Measurements from ENCODE around the gene IRAK1.
A peak's percentile ranks its signal among the peaks of the same experiment; 100 is the strongest.

IRAK1 gene

DNA sequence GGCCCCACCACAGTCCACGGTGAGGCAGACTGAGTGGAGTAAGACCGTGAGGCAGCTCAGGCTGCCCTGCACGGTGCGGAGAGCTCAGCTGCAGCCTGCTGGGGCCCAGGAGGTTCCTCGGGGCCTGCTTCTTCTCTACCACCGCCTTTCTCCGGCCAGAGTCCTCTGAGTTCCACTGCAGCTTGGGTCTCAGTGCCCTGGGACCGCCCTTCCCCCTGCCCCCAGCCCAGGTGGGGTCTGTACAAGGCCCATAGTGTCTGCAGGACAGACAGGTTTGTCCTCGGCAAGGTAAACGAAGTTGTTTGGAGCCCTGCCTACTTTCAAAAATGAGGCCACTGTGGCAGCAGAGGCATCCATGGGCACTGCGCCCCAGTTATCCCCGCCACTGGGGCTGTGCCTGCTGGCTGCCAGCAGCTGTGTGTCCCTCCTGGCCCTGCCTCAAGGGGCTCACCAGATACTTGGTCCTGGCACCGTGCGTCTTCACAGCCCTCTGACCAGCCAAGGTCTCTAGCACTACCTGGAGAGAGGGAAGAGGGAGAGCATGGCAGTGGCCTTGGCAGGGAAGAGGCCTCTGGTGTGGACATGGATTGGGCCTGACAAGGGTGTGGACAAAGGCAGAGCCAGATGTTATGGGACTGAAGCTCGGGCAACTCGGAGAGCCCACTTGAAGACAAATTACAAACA lies 4.0 kb downstream of the IRAK1 start:
- no peak for DNase-seq (ENCODE audit: low read depth)
- no peak overlapping the region for H3K4me3 ChIP-seq (replicated peaks; ENCODE audit: low read depth, low read length)
- TF ChIP-seq, protein P1, sequence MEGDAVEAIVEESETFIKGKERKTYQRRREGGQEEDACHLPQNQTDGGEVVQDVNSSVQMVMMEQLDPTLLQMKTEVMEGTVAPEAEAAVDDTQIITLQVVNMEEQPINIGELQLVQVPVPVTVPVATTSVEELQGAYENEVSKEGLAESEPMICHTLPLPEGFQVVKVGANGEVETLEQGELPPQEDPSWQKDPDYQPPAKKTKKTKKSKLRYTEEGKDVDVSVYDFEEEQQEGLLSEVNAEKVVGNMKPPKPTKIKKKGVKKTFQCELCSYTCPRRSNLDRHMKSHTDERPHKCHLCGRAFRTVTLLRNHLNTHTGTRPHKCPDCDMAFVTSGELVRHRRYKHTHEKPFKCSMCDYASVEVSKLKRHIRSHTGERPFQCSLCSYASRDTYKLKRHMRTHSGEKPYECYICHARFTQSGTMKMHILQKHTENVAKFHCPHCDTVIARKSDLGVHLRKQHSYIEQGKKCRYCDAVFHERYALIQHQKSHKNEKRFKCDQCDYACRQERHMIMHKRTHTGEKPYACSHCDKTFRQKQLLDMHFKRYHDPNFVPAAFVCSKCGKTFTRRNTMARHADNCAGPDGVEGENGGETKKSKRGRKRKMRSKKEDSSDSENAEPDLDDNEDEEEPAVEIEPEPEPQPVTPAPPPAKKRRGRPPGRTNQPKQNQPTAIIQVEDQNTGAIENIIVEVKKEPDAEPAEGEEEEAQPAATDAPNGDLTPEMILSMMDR (IDR thresholded peaks at IDR 0.05; ENCODE audit: low read length, missing control alignments), result no peak

DNA sequence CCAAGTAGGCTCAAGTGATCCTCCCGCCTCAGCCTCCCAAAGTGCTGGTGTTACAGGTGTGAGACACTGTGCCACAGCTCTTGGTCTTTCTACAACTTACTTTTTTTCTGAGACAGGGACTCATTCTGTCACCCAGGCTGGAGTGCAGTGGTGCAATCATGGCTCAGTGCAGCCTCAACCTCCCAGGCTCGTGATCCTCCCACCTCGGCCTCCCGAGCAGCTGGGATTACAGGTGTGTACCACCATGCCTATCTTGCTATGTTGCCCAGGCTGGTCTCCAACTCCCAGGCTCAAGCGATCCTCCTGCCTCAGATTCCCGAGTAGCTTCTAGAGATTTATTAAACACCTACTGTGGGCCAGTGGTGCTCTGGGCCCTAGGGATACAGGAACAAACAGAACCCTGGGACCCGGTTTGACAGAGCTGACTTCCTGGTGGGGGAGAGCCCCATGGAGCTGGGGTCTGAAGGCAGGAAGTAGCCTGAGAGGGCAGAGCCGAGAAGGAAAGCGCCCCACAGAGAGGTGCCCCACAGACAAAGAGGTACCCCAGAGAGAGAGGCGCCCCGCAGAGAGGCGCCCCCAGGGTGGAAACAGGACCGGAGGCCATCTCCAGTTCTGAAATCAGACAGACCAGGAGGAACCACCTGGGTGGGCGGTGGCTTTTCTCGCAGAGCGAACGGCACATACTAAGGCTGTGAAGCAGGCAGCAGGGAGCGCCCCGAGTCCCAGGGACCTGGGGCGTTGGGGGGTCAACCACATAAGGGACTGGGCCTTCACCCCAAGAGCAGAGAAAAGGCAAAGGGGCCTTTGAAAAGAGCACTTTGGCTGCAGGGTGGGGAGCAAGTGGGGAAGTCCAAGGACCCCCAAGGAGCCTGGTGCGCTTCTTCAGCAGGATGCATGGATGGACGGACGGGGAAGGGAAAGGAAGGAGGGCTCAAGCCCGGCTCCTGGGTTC lies 5.0 kb downstream of the IRAK1 start:
- TF ChIP-seq, protein P1 (IDR thresholded peaks at IDR 0.05; ENCODE audit: low read length, missing control alignments), result no peak
- no peak for DNase-seq (ENCODE audit: low read depth)
- H3K4me3 ChIP-seq (replicated peaks; ENCODE audit: low read depth, low read length), result no peak overlapping the region

DNA sequence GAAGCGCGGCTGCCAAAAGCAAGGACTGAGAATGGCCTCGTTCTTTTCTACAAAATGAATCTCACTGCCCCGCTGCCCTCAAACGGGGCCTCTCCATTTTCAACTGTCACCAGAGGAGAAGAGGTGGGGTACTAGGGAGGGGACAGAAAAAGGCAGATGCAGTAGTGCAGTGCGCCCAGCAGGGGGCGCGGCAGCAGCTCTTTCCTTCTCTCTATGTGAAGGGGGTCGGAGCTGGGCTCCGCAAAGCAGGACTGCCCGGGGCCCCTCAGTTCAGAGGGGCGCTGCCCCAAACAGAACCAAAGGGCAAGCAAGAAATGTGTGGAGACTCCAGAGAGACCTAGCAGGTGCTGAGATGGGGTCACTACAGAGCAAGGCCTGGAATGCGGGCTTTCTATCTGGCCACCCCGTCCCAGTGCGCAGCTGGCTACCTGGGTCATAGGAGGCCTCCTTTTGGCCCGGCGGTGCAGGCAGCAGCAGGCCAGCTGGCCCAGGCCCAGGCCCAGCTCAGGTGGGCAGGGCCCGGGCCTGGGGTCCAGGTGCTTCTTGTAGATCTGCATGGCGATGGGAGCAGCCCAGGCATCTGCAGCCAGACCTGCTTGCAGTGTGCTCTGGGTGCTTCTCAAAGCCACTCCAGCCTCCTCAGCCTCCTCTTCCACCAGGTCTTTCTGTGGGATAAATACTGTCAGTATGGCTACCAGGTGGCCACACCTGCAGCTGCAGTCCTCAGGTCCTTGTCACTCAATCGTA lies 5.9 kb downstream of the IRAK1 start:
- TF ChIP-seq, protein P1 (IDR thresholded peaks at IDR 0.05; ENCODE audit: low read length, missing control alignments), result peak; percentile 69
- DNase-seq (ENCODE audit: low read depth), result peak; percentile 36
- H3K4me3 ChIP-seq (replicated peaks; ENCODE audit: low read depth, low read length), result no peak overlapping the region

DNA sequence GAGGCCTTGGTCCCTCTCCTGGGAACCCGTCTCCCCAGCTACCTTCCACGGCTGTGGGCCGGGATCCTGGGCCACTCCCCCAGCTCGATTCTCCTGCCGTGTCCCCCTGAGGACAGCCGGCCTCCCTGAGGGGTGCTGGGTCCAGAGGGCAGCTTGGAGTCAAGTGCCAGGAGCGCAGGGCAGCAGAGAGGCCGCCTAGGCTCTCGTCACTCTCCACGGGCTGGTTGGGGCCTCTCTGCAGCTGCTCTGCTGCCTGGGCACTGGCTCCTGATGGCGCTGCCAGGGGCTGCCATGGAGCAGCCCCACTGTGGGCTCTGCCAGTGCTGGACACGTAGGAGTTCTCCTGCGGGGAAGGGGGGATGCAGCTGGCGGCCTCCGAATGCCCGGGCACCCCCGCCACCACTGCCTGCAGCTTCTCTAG lies 6.7 kb downstream of the IRAK1 start:
- no peak overlapping the region for H3K4me3 ChIP-seq (replicated peaks; ENCODE audit: low read depth, low read length)
- DNase-seq (ENCODE audit: low read depth), result no peak
- TF ChIP-seq, protein P1 (IDR thresholded peaks at IDR 0.05; ENCODE audit: low read length, missing control alignments), result no peak

DNA sequence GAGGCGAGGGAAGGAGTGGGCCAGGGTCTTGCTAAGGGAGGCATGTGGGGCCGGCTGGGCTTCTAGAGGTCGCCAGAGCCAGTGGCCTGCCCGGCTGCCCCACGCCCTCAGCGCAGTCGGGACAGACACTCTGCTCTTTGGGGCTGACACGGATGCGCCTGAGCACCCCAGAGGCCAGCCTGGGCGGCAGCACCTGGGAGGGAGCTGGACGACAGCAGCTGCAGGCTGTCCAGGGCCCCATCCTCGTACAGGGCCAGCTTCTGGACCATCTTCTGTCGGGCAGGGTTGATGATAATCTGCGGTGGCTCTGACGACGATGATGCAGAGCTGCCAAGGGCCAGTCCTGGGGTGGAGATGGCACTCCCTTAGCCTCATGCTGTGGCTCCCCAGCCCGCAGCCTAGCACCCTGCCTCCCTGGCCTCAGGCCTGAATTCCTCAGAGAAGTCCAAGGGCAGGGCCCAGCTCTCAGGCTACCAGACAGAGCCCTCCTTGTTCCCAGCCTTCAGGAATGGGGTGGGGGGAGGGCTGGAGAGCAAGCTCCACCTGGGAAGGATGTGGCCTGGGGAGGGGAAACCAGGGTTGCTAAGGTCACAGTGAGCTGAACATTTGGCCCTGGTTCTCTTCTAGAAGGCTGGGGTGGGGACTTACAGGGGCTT lies 7.2 kb downstream of the IRAK1 start:
- DNase-seq (ENCODE audit: low read depth), result peak; percentile 14
- TF ChIP-seq, protein P1 (IDR thresholded peaks at IDR 0.05; ENCODE audit: low read length, missing control alignments), result no peak
- no peak overlapping the region for H3K4me3 ChIP-seq (replicated peaks; ENCODE audit: low read depth, low read length)

Data from fibroblast of pulmonary artery (primary cell).